OCI-LY3 (cell line): ENCODE data around the gene URB2.

Experiments
- EZH2phosphoT487 ChIP-seq: fragments of 200-600 bp; shearing (Covaris generic); IDR thresholded peaks from 2 replicates; pipeline ENCODE4 v1.6.1; 2018; ENCODE audit warnings: antibody characterized with exemption, mixed run types, low read depth
- TF ChIP-seq, protein P1 (sequence below): fragments of 200-600, 300-600 bp; sonication (generic); IDR thresholded peaks from 2 replicates; pipeline ENCODE4 v1.5.1; 2014; ENCODE audit warnings: antibody characterized with exemption, low read length, low read depth

GRCh38 chr1:229596925-229597699 lies 28.9 kb upstream of the URB2 start:
- TF ChIP-seq, protein P1, sequence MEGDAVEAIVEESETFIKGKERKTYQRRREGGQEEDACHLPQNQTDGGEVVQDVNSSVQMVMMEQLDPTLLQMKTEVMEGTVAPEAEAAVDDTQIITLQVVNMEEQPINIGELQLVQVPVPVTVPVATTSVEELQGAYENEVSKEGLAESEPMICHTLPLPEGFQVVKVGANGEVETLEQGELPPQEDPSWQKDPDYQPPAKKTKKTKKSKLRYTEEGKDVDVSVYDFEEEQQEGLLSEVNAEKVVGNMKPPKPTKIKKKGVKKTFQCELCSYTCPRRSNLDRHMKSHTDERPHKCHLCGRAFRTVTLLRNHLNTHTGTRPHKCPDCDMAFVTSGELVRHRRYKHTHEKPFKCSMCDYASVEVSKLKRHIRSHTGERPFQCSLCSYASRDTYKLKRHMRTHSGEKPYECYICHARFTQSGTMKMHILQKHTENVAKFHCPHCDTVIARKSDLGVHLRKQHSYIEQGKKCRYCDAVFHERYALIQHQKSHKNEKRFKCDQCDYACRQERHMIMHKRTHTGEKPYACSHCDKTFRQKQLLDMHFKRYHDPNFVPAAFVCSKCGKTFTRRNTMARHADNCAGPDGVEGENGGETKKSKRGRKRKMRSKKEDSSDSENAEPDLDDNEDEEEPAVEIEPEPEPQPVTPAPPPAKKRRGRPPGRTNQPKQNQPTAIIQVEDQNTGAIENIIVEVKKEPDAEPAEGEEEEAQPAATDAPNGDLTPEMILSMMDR: no peak
- TF ChIP-seq EZH2phosphoT487: no peak
